ENCODE data around the gene ISG20L2.

Gene ISG20L2

GRCh38 chr1:156743367-156744302 is 15.1 kb upstream of the ISG20L2 start:
- no peak for TF ChIP-seq CTCF (IDR thresholded peaks at IDR 0.05; ENCODE audit: low read length, missing control alignments)
- no peak for DNase-seq (ENCODE audit: low read depth)
- no peak overlapping the region for H3K4me3 ChIP-seq (replicated peaks; ENCODE audit: low read depth, low read length)

- no peak for DNase-seq (ENCODE audit: low read depth)
- no peak for TF ChIP-seq CTCF (IDR thresholded peaks at IDR 0.05; ENCODE audit: low read length, missing control alignments)
- no peak overlapping the region for H3K4me3 ChIP-seq (replicated peaks; ENCODE audit: low read depth, low read length)
Observed at GRCh38 chr1:156742801-156743200, 14.2 kb upstream of the ISG20L2 start.

- no peak for TF ChIP-seq CTCF (IDR thresholded peaks at IDR 0.05; ENCODE audit: low read length, missing control alignments)
- no peak for DNase-seq (ENCODE audit: low read depth)
- H3K4me3 ChIP-seq (replicated peaks; ENCODE audit: low read depth, low read length) = no peak overlapping the region
Observed at GRCh38 chr1:156742017-156742416, 13.5 kb upstream of the ISG20L2 start.

GRCh38 chr1:156741481-156741983 is 13.0 kb upstream of the ISG20L2 start:
- no peak for DNase-seq (ENCODE audit: low read depth)
- TF ChIP-seq CTCF (IDR thresholded peaks at IDR 0.05; ENCODE audit: low read length, missing control alignments) = no peak
- peak overlapping the region; percentile 8 for H3K4me3 ChIP-seq (replicated peaks; ENCODE audit: low read depth, low read length)

- peak; percentile 99 for DNase-seq (ENCODE audit: low read depth)
- peak within 1 kb of the TSS; percentile 81 for H3K4me3 ChIP-seq (replicated peaks; ENCODE audit: low read depth, low read length)
- no peak for TF ChIP-seq CTCF (IDR thresholded peaks at IDR 0.05; ENCODE audit: low read length, missing control alignments)
Observed at GRCh38 chr1:156740741-156741480, 12.3 kb upstream of the ISG20L2 start, which contains the start of gene MRPL24. TSS of gene MRPL24 (minus strand) at chr1:156741088. CDS start at chr1:156738704, 2,384 bp downstream.

GRCh38 chr1:156740237-156740740 is 11.7 kb upstream of the ISG20L2 start:
- no peak for DNase-seq (ENCODE audit: low read depth)
- peak overlapping the region; percentile 81 for H3K4me3 ChIP-seq (replicated peaks; ENCODE audit: low read depth, low read length)
- TF ChIP-seq CTCF (IDR thresholded peaks at IDR 0.05; ENCODE audit: low read length, missing control alignments) = no peak
